Left renal cortex interstitium (tissue), 4 donors: ENCODE results near the gene WDR64. TPM values are rescaled to one million over a fixed set of nuclear protein-coding genes. Genes with fewer than 3 reads are reported as not detected.
"Not testable (repeated sequence)": the region's sequence is repeated elsewhere in the genome, so short reads cannot be mapped to it uniquely, and the experiment has no call there.

Source experiments
- DNase-seq, 4 donors: peaks; one replicate each; pipeline ENCODE4 v3.0.0-alpha.2; 2013; ENCODE audit warnings: low read depth in 4 of 4, low spot score in 2 of 4, missing footprints in 1 of 4
- polyA plus RNA-seq, 4 donors: library from polyadenylated mRNA; unstranded; fragments of 120-200 nt; gene quantifications; one replicate each; pipeline ENCODE4 v1.2.1, GENCODE V29; 2013; ENCODE audit not compliant: insufficient read length in 4 of 4

Gene WDR64
- polyA plus RNA-seq, 4 donors = 0.20 to 1.5 (median 0.31) TPM

GRCh38 chr1:241730031-241730430, 78.0 kb downstream of the WDR64 start:
- no peak for DNase-seq

- no peak for DNase-seq
Observed at GRCh38 chr1:241733899-241734298, 81.8 kb downstream of the WDR64 start.

- DNase-seq = no peak
Observed at GRCh38 chr1:241734533-241734932, 82.5 kb downstream of the WDR64 start.

- DNase-seq = not testable (repeated sequence)
Observed at GRCh38 chr1:241735493-241735926, 83.4 kb downstream of the WDR64 start.

- no peak for DNase-seq
Observed at GRCh38 chr1:241736387-241736786, 84.3 kb downstream of the WDR64 start.

- peak in 1 of 4 donors; percentile 2 for DNase-seq
Observed at GRCh38 chr1:241738284-241739078, 86.4 kb downstream of the WDR64 start.

- DNase-seq = no peak
Observed at GRCh38 chr1:241742084-241742483, 90.0 kb downstream of the WDR64 start.

- DNase-seq = no peak
Observed at GRCh38 chr1:241744591-241744990, 92.5 kb downstream of the WDR64 start.

- DNase-seq = no peak
Observed at GRCh38 chr1:241747992-241748391, 95.9 kb downstream of the WDR64 start.

GRCh38 chr1:241749041-241749944, 97.2 kb downstream of the WDR64 start:
- no peak for DNase-seq

GRCh38 chr1:241749945-241750695, 98.0 kb downstream of the WDR64 start:
- DNase-seq = no peak

- DNase-seq = no peak
Observed at GRCh38 chr1:241751524-241751923, 99.4 kb downstream of the WDR64 start.

GRCh38 chr1:241762713-241763339, 110.7 kb downstream of the WDR64 start:
- no peak for DNase-seq

- DNase-seq = no peak
Observed at GRCh38 chr1:241765390-241765789, 113.3 kb downstream of the WDR64 start.

- no peak for DNase-seq
Observed at GRCh38 chr1:241767737-241768136, 115.7 kb downstream of the WDR64 start.

GRCh38 chr1:241770115-241770514, 118.0 kb downstream of the WDR64 start:
- DNase-seq = no peak

- no peak for DNase-seq
Observed at GRCh38 chr1:241771117-241771516, 119.0 kb downstream of the WDR64 start.

- DNase-seq = no peak
Observed at GRCh38 chr1:241772932-241773500, 120.9 kb downstream of the WDR64 start.

- DNase-seq = no peak
Observed at GRCh38 chr1:241773991-241774390, 121.9 kb downstream of the WDR64 start.

GRCh38 chr1:241775021-241775420, 122.9 kb downstream of the WDR64 start:
- DNase-seq = no peak
